Neutrophil (primary cell): ENCODE data around the gene TXK.

Experiments
- H3K27ac ChIP-seq: fragments of 200-600 bp; sonication (generic); 2 replicates; pipeline ENCODE4 v1.5.1; 2016; ENCODE audit warnings: mild to moderate bottlenecking, moderate library complexity
- H3K27me3 ChIP-seq: fragments of 200-600 bp; sonication (generic); 2 replicates; pipeline ENCODE4 v1.6.0; 2016; ENCODE audit warnings: mild to moderate bottlenecking
- H3K36me3 ChIP-seq: fragments of 200-600 bp; sonication (generic); 2 replicates; pipeline ENCODE4 v1.5.1; 2017
- H3K4me1 ChIP-seq, 2 experiments: fragments of 200-600 bp in 1 of 2; sonication (generic) in 1 of 2; 1 replicate in 1 of 2; 2 replicates in 1 of 2; pipeline versions ENCODE4 v1.5.1 to v1.6.1; 2013 to 2016; ENCODE audit warnings: low read depth in 1 of 2, low read length in 1 of 2, mild to moderate bottlenecking in 1 of 2, moderate library complexity in 1 of 2; ENCODE audit not compliant: control insufficient read depth in 1 of 2, insufficient read depth in 1 of 2
- H3K4me3 ChIP-seq, 2 experiments: fragments of 200-600 bp in 1 of 2; sonication (generic) in 1 of 2; 1 replicate in 1 of 2; 2 replicates in 1 of 2; pipeline ENCODE4 v1.5.1; 2013 to 2016; ENCODE audit warnings: low read depth in 1 of 2, low read length in 1 of 2, mild to moderate bottlenecking in 1 of 2, moderate library complexity in 1 of 2
- H3K9me3 ChIP-seq: fragments of 200-600 bp; sonication (generic); 2 replicates; pipeline ENCODE4 v1.5.1; 2016
- CTCF ChIP-seq: fragments of 200-600 bp; sonication (generic); IDR thresholded peaks from 2 replicates; pipeline ENCODE4 v1.5.1; 2016; ENCODE audit warnings: antibody characterized with exemption

The TXK gene

DNA sequence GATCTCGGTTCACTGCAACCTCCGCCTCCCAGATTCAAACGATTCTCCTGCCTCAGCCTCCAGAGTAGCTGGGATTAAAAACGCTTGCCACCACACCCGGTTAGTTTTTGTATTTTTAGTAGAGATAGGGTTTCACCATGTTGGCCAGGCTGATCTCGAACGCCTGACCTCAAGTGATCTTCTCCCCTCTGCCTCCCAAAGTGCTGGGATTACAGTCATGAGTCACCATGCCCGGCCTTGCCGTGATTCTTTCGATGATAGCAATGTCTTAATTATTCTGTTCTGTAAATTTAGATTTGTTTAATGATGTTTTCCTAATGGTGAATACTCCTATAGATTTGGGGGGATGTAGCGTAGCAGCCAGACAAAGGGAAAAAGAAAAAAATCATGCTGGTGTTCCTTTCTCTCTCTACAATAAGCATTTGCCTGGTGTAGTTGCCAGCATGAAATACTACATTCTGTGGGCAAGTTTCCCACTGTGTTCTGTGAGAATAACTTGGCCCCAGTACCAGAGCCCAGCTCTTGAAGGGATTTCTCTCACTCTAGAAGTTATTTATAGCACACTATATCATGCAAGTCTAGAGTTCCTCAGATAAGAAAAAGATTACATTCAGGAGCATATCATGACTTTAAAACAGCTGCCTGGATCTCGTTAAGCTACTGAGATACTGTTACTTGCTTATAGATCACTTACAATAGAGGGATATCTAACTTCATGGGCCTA lies 102.1 kb downstream of the TXK start:
- Histone ChIP-seq H3K27me3 (no peaks in the 10 kb centered on the region), H3K36me3 (no peaks in the 10 kb centered on the region), H3K9me3 (no peaks in the 10 kb centered on the region), H3K4me3 (no peak overlapping the region), H3K4me1 (peaks cover 0 to 4% of the 10 kb centered on the region in 2 experiments), H3K27ac (no peak overlapping the region)
- TF ChIP-seq CTCF: no peak

DNA sequence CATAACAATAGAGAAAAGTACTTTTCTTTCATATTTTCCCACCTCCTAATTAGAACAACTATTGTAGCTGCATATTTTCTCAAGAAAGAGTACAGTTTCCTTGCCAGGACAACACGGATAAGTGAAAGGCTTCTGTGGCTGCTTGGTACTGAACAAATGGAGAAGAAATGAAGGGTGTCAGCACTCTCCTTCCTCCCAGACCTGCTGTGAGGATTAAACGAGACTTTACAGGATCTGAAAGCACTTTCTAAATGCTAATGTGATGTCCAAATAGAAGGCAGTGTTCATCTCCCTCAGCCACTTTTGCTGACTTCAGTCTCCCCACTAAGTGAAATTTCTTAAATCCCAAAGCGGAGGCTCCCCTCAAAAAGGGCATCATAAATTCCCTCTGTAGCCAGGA lies 103.6 kb downstream of the TXK start:
- no peak for TF ChIP-seq CTCF

DNA sequence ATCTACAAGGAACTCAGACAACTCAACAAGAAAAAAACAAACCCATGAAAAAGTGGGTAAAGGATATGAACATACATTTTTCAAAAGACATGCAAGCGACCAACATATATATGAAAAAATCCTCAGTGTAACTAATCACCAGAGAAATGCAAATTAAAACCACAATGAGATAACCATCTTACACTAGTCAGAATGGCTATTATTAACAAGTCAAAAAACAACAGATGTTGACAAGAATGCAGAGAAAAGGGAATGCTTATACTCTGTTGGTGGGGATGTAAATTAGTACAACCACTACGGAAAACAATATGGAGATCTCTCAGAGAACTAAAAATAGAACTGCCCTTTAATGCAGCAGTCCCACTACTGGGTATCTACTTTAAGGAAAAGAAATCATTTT lies 105.4 kb downstream of the TXK start:
- H3K36me3 ChIP-seq: no peaks in the 10 kb centered on the region
- H3K4me1 ChIP-seq: no peaks in the 10 kb centered on the region

More for the DNA sequence above, 103.6 kb downstream of the TXK start:
- Histone ChIP-seq H3K27me3 (no peaks in the 10 kb centered on the region), H3K4me3 (no peak overlapping the region), H3K36me3 (no peaks in the 10 kb centered on the region), H3K9me3 (no peaks in the 10 kb centered on the region), H3K4me1 (no peaks in the 10 kb centered on the region), H3K27ac (no peak overlapping the region)

GRCh38 chr4:48027653-48028052 lies 106.4 kb downstream of the TXK start:
- H3K4me1 ChIP-seq: no peaks in the 10 kb centered on the region
- no peak overlapping the region for H3K27ac ChIP-seq
- peaks cover 5% of the 10 kb centered on the region for H3K27me3 ChIP-seq
- H3K4me3 ChIP-seq: no peak overlapping the region
- H3K9me3 ChIP-seq: no peaks in the 10 kb centered on the region
- TF ChIP-seq CTCF: no peak
- no peaks in the 10 kb centered on the region for H3K36me3 ChIP-seq

More for the DNA sequence above, 105.4 kb downstream of the TXK start:
- no peak overlapping the region for H3K27ac ChIP-seq
- H3K9me3 ChIP-seq: no peaks in the 10 kb centered on the region
- no peak for TF ChIP-seq CTCF
- no peaks in the 10 kb centered on the region for H3K27me3 ChIP-seq
- no peak overlapping the region for H3K4me3 ChIP-seq

- Histone ChIP-seq H3K27me3 (peaks cover 28% of the 10 kb centered on the region), H3K36me3 (no peaks in the 10 kb centered on the region)
- TF ChIP-seq CTCF: no peak
Measured at GRCh38 chr4:48025005-48025404, 109.0 kb downstream of the TXK start.

More at GRCh38 chr4:48025005-48025404, 109.0 kb downstream of the TXK start:
- Histone ChIP-seq H3K4me1 (no peaks in the 10 kb centered on the region), H3K27ac (no peak overlapping the region), H3K4me3 (no peak overlapping the region), H3K9me3 (no peaks in the 10 kb centered on the region)
